Left lung (tissue), 10 donors: ENCODE data around the gene IL18BP. TPM values are rescaled to one million over a fixed set of nuclear protein-coding genes. Genes with fewer than 3 reads are reported as not detected.

Experiments
- ATAC-seq: fragments of 200-7000 bp; cut with Tn5 transposase; one replicate; pipeline ENCODE4 v1.9.1; 2020; ENCODE audit warnings: moderate library complexity
- DNase-seq, 4 donors: peaks; one replicate each; pipeline ENCODE4 v3.0.0-alpha.2; 2013 to 2020
- H3K27ac ChIP-seq, 2 donors: fragments of 200-600 bp; sonication (generic) in 1 of 2; one replicate each; pipeline versions ENCODE4 v1.5.0 to v1.8.0; 2020 to 2021
- H3K27me3 ChIP-seq, 2 donors: fragments of 200-600 bp; sonication (generic) in 1 of 2; one replicate each; pipeline versions ENCODE4 v1.5.0 to v1.8.0; 2020 to 2021
- H3K36me3 ChIP-seq, 2 donors: fragments of 200-600 bp; sonication (generic) in 1 of 2; one replicate each; pipeline versions ENCODE4 v1.5.0 to v1.8.0; 2020 to 2021
- H3K4me1 ChIP-seq, 2 donors: fragments of 200-600 bp; one replicate each; pipeline ENCODE4 v1.8.0; 2021
- H3K4me3 ChIP-seq, 2 donors: fragments of 200-600 bp; sonication (generic) in 1 of 2; one replicate each; pipeline versions ENCODE4 v1.5.0 to v1.8.0; 2020 to 2021; ENCODE audit warnings: mild to moderate bottlenecking in 1 of 2
- H3K9me3 ChIP-seq, 2 donors: fragments of 200-600 bp; sonication (generic) in 1 of 2; one replicate each; pipeline versions ENCODE4 v1.5.0 to v1.8.0; 2020 to 2021
- CTCF ChIP-seq, 2 donors: fragments of 200-600 bp; sonication (generic) in 1 of 2; IDR thresholded peaks; one replicate each; pipeline versions ENCODE4 v1.5.0 to v1.8.0; 2021; ENCODE audit warnings: antibody characterized with exemption in 2 of 2
- intact Hi-C, 2 donors: fragments of 100-400 bp; cut with DNase I; formaldehyde crosslinking; loops; one replicate each; pipeline versions ENCODE4 v1.11.2 to v1.14.2; 2022
- polyA plus RNA-seq, 6 donors: library from polyadenylated mRNA; unstranded; fragments of 120-200 nt; gene quantifications; one replicate each; pipeline ENCODE4 v1.2.1, GENCODE V29; 2013; ENCODE audit not compliant: insufficient read length in 6 of 6
- total RNA-seq, 2 donors: library from RNA; stranded (reverse); fragmentation: NEBNext Ultra II Directional; extraction: Animal tissue kit (Norgen Biotek cat#: 25700); gene quantifications; one replicate each; pipeline ENCODE4 v1.2.1, GENCODE V29; 2021
- donor health status: DM: no; HTN: yes; CAD: no.
- donor health status: DM: no; HTN: no; CAD: no.

IL18BP gene
- total and polyA plus RNA-seq, 8 donors, result 8.9 to 20.1 (median 11.6) TPM

GRCh38 chr11:72041364-72042063 lies 42.8 kb downstream of the IL18BP start:
- Histone ChIP-seq H3K27ac (peak overlapping the region; percentile 83 to 98), H3K4me3 (peak overlapping the region; percentile 35 to 55), H3K4me1 (peaks cover 38 to 57% of the 10 kb centered on the region in 2 donors), H3K36me3 (peaks cover 0 to 6% of the 10 kb centered on the region in 2 donors), H3K27me3 (no peaks in the 10 kb centered on the region), H3K9me3 (no peaks in the 10 kb centered on the region)
- TF ChIP-seq CTCF (IDR thresholded peaks at IDR 0.05), result no peak
- ATAC-seq, result peak; percentile 65
- intact Hi-C loops, result no loop called here
- peak; percentile 73 to 90 (median 83) for DNase-seq

GRCh38 chr11:72042064-72042745 lies 43.5 kb downstream of the IL18BP start:
- intact Hi-C loops, result no loop called here
- Histone ChIP-seq H3K4me3 (peak overlapping the region; percentile 35 to 55), H3K9me3 (no peaks in the 10 kb centered on the region), H3K36me3 (peaks cover 0 to 12% of the 10 kb centered on the region in 2 donors), H3K4me1 (peaks cover 38 to 50% of the 10 kb centered on the region in 2 donors), H3K27me3 (no peaks in the 10 kb centered on the region), H3K27ac (peak overlapping the region; percentile 83 to 98)
- no peak for ATAC-seq
- no peak for TF ChIP-seq CTCF (IDR thresholded peaks at IDR 0.05)
- DNase-seq, result no peak

GRCh38 chr11:72045849-72046248 lies 47.1 kb downstream of the IL18BP start:
- Histone ChIP-seq H3K4me1 (peaks cover 16 to 21% of the 10 kb centered on the region in 2 donors), H3K36me3 (peaks cover 0 to 33% of the 10 kb centered on the region in 2 donors), H3K9me3 (no peaks in the 10 kb centered on the region), H3K27ac (no peak overlapping the region), H3K27me3 (no peaks in the 10 kb centered on the region), H3K4me3 (no peak overlapping the region)
- ATAC-seq (no peak), DNase-seq (peak in 2 of 4 donors; percentile 53 to 82)
- no peak for TF ChIP-seq CTCF (IDR thresholded peaks at IDR 0.05)
- intact Hi-C loops, result no loop called here

- intact Hi-C loops, result no loop called here
- Histone ChIP-seq H3K27me3 (no peaks in the 10 kb centered on the region), H3K4me1 (no peaks in the 10 kb centered on the region), H3K36me3 (peaks cover 0 to 36% of the 10 kb centered on the region in 2 donors), H3K4me3 (no peak overlapping the region), H3K27ac (peak overlapping the region in 1 of 2 donors; percentile 33), H3K9me3 (no peaks in the 10 kb centered on the region)
- no peak for ATAC-seq
- no peak for TF ChIP-seq CTCF (IDR thresholded peaks at IDR 0.05)
- DNase-seq, result no peak
These were observed 50.2 kb downstream of the IL18BP start for GRCh38 chr11:72048766-72049460.

Other genes with a start within 250 kb of the IL18BP start
- not detected for gene DEFB108B, start 165.7 kb upstream of the IL18BP start, total RNA-seq
- not detected for gene DEFB108B, start 165.7 kb upstream of the IL18BP start, polyA plus RNA-seq
- not detected for gene DEFB131B, start 120.5 kb upstream of the IL18BP start, total RNA-seq
- gene DEFB131B, start 120.5 kb upstream of the IL18BP start, polyA plus RNA-seq, result 1 to 10 TPM in 4 of 6 donors, under 1 TPM in 1, not detected in 1; 0.93 to 2.8 (median 2.4) TPM
- 1 to 10 TPM; 5.6 to 7.7 TPM for gene XNDC1N, start 70.3 kb upstream of the IL18BP start, total RNA-seq
- 1 to 10 TPM; 6.5 to 9.9 (median 8.8) TPM for gene XNDC1N, start 70.3 kb upstream of the IL18BP start, polyA plus RNA-seq
- gene RNF121, start 69.9 kb upstream of the IL18BP start, total RNA-seq, result 10 to 100 TPM; 30.3 to 31.4 TPM
- gene RNF121, start 69.9 kb upstream of the IL18BP start, polyA plus RNA-seq, result 10 to 100 TPM; 31.6 to 40.6 (median 34.5) TPM
- 100 to 1,000 TPM; 144 to 174 TPM for gene NUMA1, start 81.6 kb downstream of the IL18BP start, total RNA-seq
- gene NUMA1, start 81.6 kb downstream of the IL18BP start, polyA plus RNA-seq, result 100 to 1,000 TPM; 319 to 365 (median 349) TPM
- 10 to 100 TPM in 1 of 2 donors, 1 to 10 TPM in 1; 6.7 to 13.0 TPM for gene LRRC51, start 81.9 kb downstream of the IL18BP start, total RNA-seq
- gene LRRC51, start 81.9 kb downstream of the IL18BP start, polyA plus RNA-seq, result 10 to 100 TPM; 20.0 to 29.7 (median 21.4) TPM
- 100 to 1,000 TPM; 101 to 118 TPM for gene LAMTOR1, start 104.4 kb downstream of the IL18BP start, total RNA-seq
- 100 to 1,000 TPM in 5 of 6 donors, 10 to 100 TPM in 1; 92.5 to 116 (median 112) TPM for gene LAMTOR1, start 104.4 kb downstream of the IL18BP start, polyA plus RNA-seq
- not detected for gene TOMT, start 107.0 kb downstream of the IL18BP start, total RNA-seq
- not detected for gene TOMT, start 107.0 kb downstream of the IL18BP start, polyA plus RNA-seq
- gene ANAPC15, start 113.8 kb downstream of the IL18BP start, total RNA-seq, result 10 to 100 TPM; 27.1 to 29.3 TPM
- 10 to 100 TPM; 38.6 to 52.6 (median 41.7) TPM for gene ANAPC15, start 113.8 kb downstream of the IL18BP start, polyA plus RNA-seq
- 10 to 100 TPM in 1 of 2 donors, under 1 TPM in 1; 0.32 to 15.6 TPM for gene FOLR3, start 136.8 kb downstream of the IL18BP start, total RNA-seq
- 1 to 10 TPM; 1.1 to 3.2 (median 2.0) TPM for gene FOLR3, start 136.8 kb downstream of the IL18BP start, polyA plus RNA-seq
- gene FOLR1, start 193.2 kb downstream of the IL18BP start, total RNA-seq, result 100 to 1,000 TPM in 1 of 2 donors, 10 to 100 TPM in 1; 80.8 to 409 TPM
- gene FOLR1, start 193.2 kb downstream of the IL18BP start, polyA plus RNA-seq, result 10 to 100 TPM; 53.5 to 88.6 (median 64.4) TPM
- 10 to 100 TPM; 20.9 to 50.2 TPM for gene FOLR2, start 217.9 kb downstream of the IL18BP start, total RNA-seq
- 10 to 100 TPM; 14.5 to 20.4 (median 17.3) TPM for gene FOLR2, start 217.9 kb downstream of the IL18BP start, polyA plus RNA-seq
- gene INPPL1, start 225.9 kb downstream of the IL18BP start, total RNA-seq, result 100 to 1,000 TPM; 159 to 201 TPM
- 100 to 1,000 TPM; 140 to 218 (median 165) TPM for gene INPPL1, start 225.9 kb downstream of the IL18BP start, polyA plus RNA-seq
- gene PHOX2A, start 245.3 kb downstream of the IL18BP start, total RNA-seq, result not detected
- not detected for gene PHOX2A, start 245.3 kb downstream of the IL18BP start, polyA plus RNA-seq